GM10266 (cell line): Measurements from ENCODE around the gene STK16.
"Not testable (repeated sequence)": the region's sequence is repeated elsewhere in the genome, so short reads cannot be mapped to it uniquely, and the experiment has no call there.

Experiments used
- DNase-seq: peaks from one replicate; pipeline ENCODE4 v3.0.0; 2012; ENCODE audit errors: extremely low spot score
- CTCF ChIP-seq: IDR thresholded peaks from 2 replicates; pipeline ENCODE4 v1.5.1; 2012; ENCODE audit warnings: mild to moderate bottlenecking, low read depth; ENCODE audit not compliant: control insufficient read depth, insufficient read depth; ENCODE audit errors: missing control alignments

STK16 gene

GRCh38 chr2:219282375-219282774 lies 37.1 kb downstream of the STK16 start:
- TF ChIP-seq CTCF: no peak
- DNase-seq: no peak

GRCh38 chr2:219282943-219283581 lies 37.8 kb downstream of the STK16 start:
- TF ChIP-seq CTCF: no peak
- DNase-seq: no peak

GRCh38 chr2:219284501-219285372 lies 39.5 kb downstream of the STK16 start:
- TF ChIP-seq CTCF: no peak
- DNase-seq: no peak

DNA sequence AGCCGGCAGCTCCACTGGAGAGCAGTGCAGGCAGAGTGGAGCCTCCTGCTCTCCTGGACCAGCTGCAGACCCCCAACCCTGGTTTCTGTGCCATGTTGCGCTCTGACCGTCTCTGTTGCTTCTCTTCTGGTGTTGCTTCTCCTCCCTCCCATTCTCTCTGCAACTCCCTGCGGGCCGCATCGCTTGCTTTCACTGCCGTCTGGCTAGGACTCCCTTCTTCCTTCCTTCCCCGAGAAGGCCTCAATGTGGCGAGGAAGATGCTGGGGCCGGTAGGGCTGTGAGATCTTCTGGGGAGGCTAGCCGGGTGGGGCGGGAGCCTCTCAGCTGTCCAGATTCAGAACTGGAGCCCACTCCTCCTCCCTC lies 40.1 kb downstream of the STK16 start:
- DNase-seq: no peak
- TF ChIP-seq CTCF: no peak

DNA sequence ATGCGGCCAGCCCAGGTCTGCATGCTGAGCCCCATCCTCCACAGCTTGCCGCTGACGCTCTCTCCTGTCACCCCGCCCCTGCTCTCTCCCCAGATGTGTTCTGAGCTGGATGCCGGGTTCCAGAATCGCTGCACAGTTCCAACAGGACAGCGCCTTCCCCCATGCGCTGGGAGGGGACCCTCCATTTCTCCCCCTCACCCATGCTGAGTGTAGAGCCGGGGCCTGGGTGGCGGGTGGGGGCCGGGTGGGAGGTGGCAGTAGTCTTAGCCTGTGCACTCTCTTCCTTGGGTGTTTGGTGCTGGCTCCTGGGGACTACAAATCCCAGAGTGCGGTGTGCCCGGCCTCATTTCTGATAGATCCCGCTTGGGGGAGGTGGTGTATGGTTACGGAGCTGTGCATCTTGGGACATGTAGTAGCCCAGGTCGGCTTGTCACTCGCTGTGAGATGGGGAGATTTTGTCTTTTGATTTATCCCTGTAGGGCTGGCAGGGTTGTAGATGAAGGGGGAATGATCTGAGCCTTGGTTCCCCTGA lies 40.7 kb downstream of the STK16 start:
- no peak for TF ChIP-seq CTCF
- no peak for DNase-seq

DNA sequence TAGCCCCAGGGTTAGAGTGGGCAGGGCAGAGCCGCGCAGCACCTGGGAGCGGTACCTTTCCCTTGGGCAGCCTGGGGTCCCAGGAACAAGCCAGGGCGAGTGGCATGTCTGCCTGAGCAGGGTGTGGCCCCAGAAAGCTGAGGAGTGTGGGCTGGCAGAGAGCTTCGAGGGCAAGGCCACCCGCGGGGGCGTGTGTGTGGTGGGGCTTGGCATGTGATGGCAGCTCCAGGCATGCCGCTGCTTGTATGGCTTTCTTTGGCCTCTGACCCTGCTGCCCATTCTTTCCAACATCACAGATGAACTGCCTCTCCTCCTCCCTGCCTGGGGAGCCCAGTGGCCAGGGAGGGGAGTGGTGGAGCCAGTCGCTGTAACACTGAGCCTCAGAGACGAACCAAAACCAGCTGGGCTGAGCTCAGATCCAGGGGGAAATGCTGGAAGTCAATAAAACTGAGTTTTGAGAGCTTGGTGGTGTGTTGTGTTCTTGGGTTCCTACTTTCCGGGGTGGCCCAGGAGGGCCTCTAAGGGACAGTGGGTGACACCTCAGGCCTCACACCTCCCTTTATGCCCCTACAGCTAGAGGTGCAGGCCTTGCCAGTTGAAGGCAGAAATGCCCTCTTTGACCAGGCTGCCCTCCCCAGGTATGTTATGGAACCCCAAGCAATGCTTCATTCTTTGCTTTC lies 41.3 kb downstream of the STK16 start:
- no peak for DNase-seq
- TF ChIP-seq CTCF: no peak

GRCh38 chr2:219287116-219287440 lies 41.8 kb downstream of the STK16 start:
- not testable (repeated sequence) for DNase-seq
